ENCODE measurements around the gene C19orf38. TPM values are rescaled to one million over a fixed set of nuclear protein-coding genes. Genes with fewer than 3 reads are reported as not detected.

C19orf38 gene
- total and polyA plus RNA-seq, 2 experiments from 2014 or later = 0.45 TPM; not detected in 1

GRCh38 chr19:10916602-10917001, 68.4 kb downstream of the C19orf38 start (continued):
- TF ChIP-seq CREB1 (CRISPR knock-in tag; IDR thresholded peaks at IDR 0.05; ENCODE audit: low read depth) (no peak), POLR2AphosphoS5 (IDR thresholded peaks at IDR 0.05; ENCODE audit: low read depth) (no peak), STAT1 (IDR thresholded peaks at IDR 0.05; ENCODE audit: unreplicated experiment) (no peak), EZH2 (IDR thresholded peaks at IDR 0.05; ENCODE audit: low read depth, unreplicated experiment) (no peak)
- TF ChIP-seq, protein P1, sequence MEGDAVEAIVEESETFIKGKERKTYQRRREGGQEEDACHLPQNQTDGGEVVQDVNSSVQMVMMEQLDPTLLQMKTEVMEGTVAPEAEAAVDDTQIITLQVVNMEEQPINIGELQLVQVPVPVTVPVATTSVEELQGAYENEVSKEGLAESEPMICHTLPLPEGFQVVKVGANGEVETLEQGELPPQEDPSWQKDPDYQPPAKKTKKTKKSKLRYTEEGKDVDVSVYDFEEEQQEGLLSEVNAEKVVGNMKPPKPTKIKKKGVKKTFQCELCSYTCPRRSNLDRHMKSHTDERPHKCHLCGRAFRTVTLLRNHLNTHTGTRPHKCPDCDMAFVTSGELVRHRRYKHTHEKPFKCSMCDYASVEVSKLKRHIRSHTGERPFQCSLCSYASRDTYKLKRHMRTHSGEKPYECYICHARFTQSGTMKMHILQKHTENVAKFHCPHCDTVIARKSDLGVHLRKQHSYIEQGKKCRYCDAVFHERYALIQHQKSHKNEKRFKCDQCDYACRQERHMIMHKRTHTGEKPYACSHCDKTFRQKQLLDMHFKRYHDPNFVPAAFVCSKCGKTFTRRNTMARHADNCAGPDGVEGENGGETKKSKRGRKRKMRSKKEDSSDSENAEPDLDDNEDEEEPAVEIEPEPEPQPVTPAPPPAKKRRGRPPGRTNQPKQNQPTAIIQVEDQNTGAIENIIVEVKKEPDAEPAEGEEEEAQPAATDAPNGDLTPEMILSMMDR (conservative IDR thresholded peaks at IDR 0.05; ENCODE audit: low read depth in 2 of 2) = no peak

GRCh38 chr19:10918359-10918758, 70.1 kb downstream of the C19orf38 start:
- no peak overlapping the region for H2AFZ ChIP-seq
- H3K27ac ChIP-seq (ENCODE audit: low read depth) = peak overlapping the region; percentile 26; the same call in 1 of the 2 replicates
- Mint-ChIP-seq H3K27ac (no peak overlapping the region), H3K4me3 (no peak overlapping the region), H3K9me3 (no peaks in the 10 kb centered on the region), H3K4me1 (no peaks in the 10 kb centered on the region; the same call in 2 of the 3 replicates), H3K27me3 (ENCODE audit: insufficient read depth, low read depth, poor library complexity) (peaks cover 20% of the 10 kb centered on the region), H3K36me3 (ENCODE audit: low read depth) (peaks cover 45% of the 10 kb centered on the region)
- H3K27me3 ChIP-seq (ENCODE audit: insufficient read depth) = no peaks in the 10 kb centered on the region
- no peaks in the 10 kb centered on the region; the same call in 1 of the 2 replicates for H3K36me3 ChIP-seq (ENCODE audit: insufficient read depth)
- no peak overlapping the region for H3K4me2 ChIP-seq
- no peak for ATAC-seq
- no peaks in the 10 kb centered on the region for H4K20me1 ChIP-seq (replicated peaks; ENCODE audit: insufficient read depth)
- no peak overlapping the region for H3K4me3 ChIP-seq
- H3K9me2 ChIP-seq (ENCODE audit: insufficient read depth) = no peaks in the 10 kb centered on the region
- H3F3A ChIP-seq (replicated peaks; ENCODE audit: low read depth) = peaks cover 13% of the 10 kb centered on the region; the same call in 1 of the 2 replicates
- no peaks in the 10 kb centered on the region for H3K4me1 ChIP-seq (ENCODE audit: insufficient read depth)
- no peak for DNase-seq (ENCODE audit: low spot score)
- no peaks in the 10 kb centered on the region for H3K79me2 ChIP-seq (replicated peaks; ENCODE audit: insufficient read depth)
- TF ChIP-seq NANOG (IDR thresholded peaks at IDR 0.05; ENCODE audit: borderline replicate concordance) (no peak), ZNF331 (CRISPR knock-in tag; IDR thresholded peaks at IDR 0.05; ENCODE audit: low read depth) (no peak), ZNF462 (CRISPR knock-in tag; IDR thresholded peaks at IDR 0.05) (no peak), POLR2AphosphoS5 (IDR thresholded peaks at IDR 0.05; ENCODE audit: low read depth) (no peak), REST (IDR thresholded peaks at IDR 0.05; ENCODE audit: unreplicated experiment) (no peak), EZH2phosphoT487 (IDR thresholded peaks at IDR 0.05; ENCODE audit: unreplicated experiment) (no peak), ZNF114 (CRISPR knock-in tag; IDR thresholded peaks at IDR 0.05) (no peak), STAT1 (IDR thresholded peaks at IDR 0.05; ENCODE audit: unreplicated experiment) (no peak), EZH2 (IDR thresholded peaks at IDR 0.05; ENCODE audit: low read depth, unreplicated experiment) (no peak), CREB1 (CRISPR knock-in tag; IDR thresholded peaks at IDR 0.05; ENCODE audit: low read depth) (no peak)
- TF ChIP-seq, protein P1 (conservative IDR thresholded peaks at IDR 0.05; ENCODE audit: low read depth in 2 of 2) = no peak
